Small intestine (tissue), 7 donors: ENCODE measurements around the gene ARHGEF16. TPM values are rescaled to one million over a fixed set of nuclear protein-coding genes. Genes with fewer than 3 reads are reported as not detected.

ENCODE experiments used
- DNase-seq, 2 donors: peaks; one replicate each; pipeline versions ENCODE4 v3.0.0 to v3.0.0-alpha.2; 2013
- FAIRE-seq: peaks from 2 replicates; lab custom pipeline; 2012; peaks lifted over from hg19 to GRCh38; lab: Jason Lieb, UNC
- H3K27ac ChIP-seq, 3 donors: one replicate each; pipeline ENCODE4 v1.5.1; 2013; ENCODE audit warnings: low read length in 2 of 3, mild to moderate bottlenecking in 2 of 3, control low read depth in 1 of 3, inconsistent platforms in 1 of 3, low read depth in 1 of 3, moderate library complexity in 1 of 3
- H3K27me3 ChIP-seq, 3 donors: one replicate each; pipeline ENCODE4 v1.6.1; 2013; ENCODE audit warnings: low read length in 3 of 3, inconsistent platforms in 1 of 3; ENCODE audit not compliant: control insufficient read depth in 3 of 3, insufficient read depth in 3 of 3
- H3K36me3 ChIP-seq, 3 donors: one replicate each; pipeline ENCODE4 v1.6.1; 2013; ENCODE audit warnings: low read length in 3 of 3, inconsistent platforms in 1 of 3, low read depth in 1 of 3, mild to moderate bottlenecking in 1 of 3, moderate library complexity in 1 of 3; ENCODE audit not compliant: control insufficient read depth in 3 of 3, insufficient read depth in 2 of 3
- H3K4me1 ChIP-seq, 3 donors: one replicate each; pipeline ENCODE4 v1.6.1; 2013; ENCODE audit warnings: low read length in 2 of 3, inconsistent platforms in 1 of 3, low read depth in 1 of 3, mild to moderate bottlenecking in 1 of 3, moderate library complexity in 1 of 3; ENCODE audit not compliant: control insufficient read depth in 3 of 3, insufficient read depth in 2 of 3
- H3K4me3 ChIP-seq, 3 donors: one replicate each; pipeline ENCODE4 v1.5.1; 2013; ENCODE audit warnings: low read length in 3 of 3, control low read depth in 1 of 3, inconsistent platforms in 1 of 3, low read depth in 1 of 3, mild to moderate bottlenecking in 1 of 3, moderate library complexity in 1 of 3
- H3K9me3 ChIP-seq, 2 donors: one replicate each; pipeline ENCODE4 v1.6.1; 2013; ENCODE audit warnings: low read depth in 1 of 2, low read length in 1 of 2; ENCODE audit not compliant: control insufficient read depth in 2 of 2, insufficient read depth in 1 of 2
- WGBS, 3 donors: extraction: QIAGEN DNeasy Blood & Tissue Kit; methylation state at CpG; one replicate each; pipeline ENCODE4 v1.1.7; 2013; 5-methylcytosine and 5-hydroxymethylcytosine counted together
- polyA plus RNA-seq, 4 donors: library from polyadenylated mRNA; stranded (reverse) in 3 of 4; unstranded in 1 of 4; fragments of 200-250 nt in 3 of 4; fragments of 120-200 nt in 1 of 4; gene quantifications; one replicate each; pipeline versions ENCODE4 v1.2.1 to v1.2.3, GENCODE V29; 2013
- donor health status: healthy with polysubstance abuse.
- donor health status: control.
- donor health status: control.
- donor health status: Bipolar disorder and iron deficiency.
- donor health status: healthy.

The ARHGEF16 gene
- polyA plus RNA-seq, 4 donors: 31.0 to 121 (median 83.7) TPM

DNA sequence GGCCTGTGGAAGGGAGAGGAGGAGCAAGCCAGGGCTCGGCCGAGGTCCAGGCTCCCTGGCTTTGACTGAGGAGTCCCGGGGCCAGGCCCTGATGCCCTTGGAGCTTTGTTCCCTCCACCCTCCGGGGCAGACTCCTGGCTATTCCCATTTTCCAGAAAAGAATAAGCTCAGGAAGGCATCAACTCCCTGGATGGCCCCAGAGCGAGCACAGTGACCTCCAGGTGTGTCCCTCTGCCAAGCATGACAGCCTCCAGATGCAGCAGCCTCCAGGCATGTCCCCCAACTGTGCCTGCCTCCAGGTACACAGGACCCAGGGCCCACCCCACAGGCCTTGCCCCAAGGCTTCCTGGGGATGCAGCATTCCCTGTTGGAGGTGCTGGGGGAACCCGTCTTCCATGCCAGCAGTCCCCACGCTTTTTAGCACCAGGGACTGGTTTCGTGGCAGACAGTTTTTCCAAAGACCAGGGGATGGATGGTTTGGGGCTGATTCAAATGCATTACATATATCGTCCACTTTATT, 15.7 kb upstream of the ARHGEF16 start:
- peaks cover 0 to 15% (median 0%) of the 10 kb centered on the region in 3 donors for H3K36me3 ChIP-seq
- peaks cover 0 to 2% of the 10 kb centered on the region in 2 donors for H3K9me3 ChIP-seq
- FAIRE-seq (no peak), DNase-seq (no peak)
- no peak overlapping the region for H3K4me3 ChIP-seq
- peaks cover 0 to 4% (median 2%) of the 10 kb centered on the region in 3 donors for H3K27me3 ChIP-seq
- H3K4me1 ChIP-seq: peaks cover 0 to 5% (median 0%) of the 10 kb centered on the region in 3 donors
- no peak overlapping the region for H3K27ac ChIP-seq
- 47 to 78% (median 73%) methylated on average over 9 of the region's 9 CpGs for WGBS, 3 donors

DNA sequence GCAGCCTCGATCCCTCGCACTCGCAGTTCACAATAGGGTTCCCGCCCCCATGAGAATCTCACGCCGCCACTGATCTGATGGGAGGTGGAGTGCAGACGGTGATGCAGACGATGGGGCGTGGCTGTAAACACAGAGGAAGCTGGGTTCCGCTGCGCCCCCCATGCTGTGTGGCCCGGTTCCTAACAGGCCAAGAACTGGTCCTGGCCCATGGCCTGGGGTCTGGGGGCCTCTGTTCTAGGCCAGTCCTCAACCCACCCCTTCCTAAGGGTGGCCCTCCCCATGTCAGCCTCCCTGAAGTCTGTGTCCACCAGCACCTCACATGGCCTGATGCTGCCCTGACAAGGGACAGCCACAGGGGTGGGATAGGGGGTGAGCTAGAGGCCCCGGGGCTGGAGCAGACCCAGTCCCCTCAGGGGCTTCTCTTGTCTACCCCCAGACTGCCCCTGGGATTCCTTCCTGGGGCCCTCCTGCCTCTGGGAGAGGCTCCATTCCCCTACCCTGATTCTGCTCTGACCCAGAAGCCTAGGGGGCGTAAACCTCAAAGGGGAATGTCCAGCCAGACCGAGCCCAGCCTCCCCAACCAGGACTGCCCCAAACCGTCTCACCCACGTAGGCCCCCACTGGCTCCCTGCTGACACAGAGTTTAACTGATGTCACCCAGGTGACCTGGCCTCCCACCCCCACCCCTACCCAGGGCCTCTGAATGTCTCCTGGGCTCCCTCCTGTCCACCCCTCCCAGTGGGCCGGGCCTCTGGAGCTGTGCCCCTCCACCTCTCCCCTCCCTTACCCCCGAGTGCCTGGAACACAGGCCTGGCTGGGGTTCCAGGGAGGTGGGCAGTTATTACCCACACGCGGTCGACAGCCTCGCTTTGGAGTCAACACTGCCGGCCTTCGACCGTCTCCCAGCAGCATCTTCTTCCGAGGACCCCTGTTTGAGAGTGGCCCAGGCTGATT, 14.8 kb upstream of the ARHGEF16 start:
- Histone ChIP-seq H3K4me3 (no peak overlapping the region), H3K4me1 (peaks cover 0 to 5% (median 0%) of the 10 kb centered on the region in 3 donors), H3K9me3 (peaks cover 0 to 2% of the 10 kb centered on the region in 2 donors), H3K27me3 (peaks cover 0 to 6% (median 2%) of the 10 kb centered on the region in 3 donors), H3K27ac (no peak overlapping the region), H3K36me3 (peaks cover 0 to 9% (median 0%) of the 10 kb centered on the region in 3 donors)
- FAIRE-seq: no peak
- 55 to 67% (median 60%) methylated on average over 27 of the region's 27 CpGs for WGBS, 3 donors
- no peak for DNase-seq

DNA sequence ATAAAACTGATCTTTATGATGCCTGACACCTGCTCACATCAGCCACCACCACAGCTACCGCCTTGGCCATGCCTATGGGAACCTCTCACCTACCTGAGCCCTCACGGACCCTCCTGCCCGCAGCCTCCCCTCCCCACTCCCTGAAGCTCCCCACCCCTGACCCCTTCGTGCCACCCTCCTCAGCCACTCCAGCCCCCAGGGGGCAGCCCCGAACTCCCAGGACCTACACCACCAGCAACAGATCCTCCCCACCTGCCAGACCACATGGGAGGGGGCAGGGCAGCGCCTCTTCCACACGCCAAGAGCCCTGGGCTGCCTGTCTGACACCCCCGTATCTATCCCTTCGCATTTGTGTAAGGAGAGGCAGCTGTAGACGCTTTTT, 14.2 kb upstream of the ARHGEF16 start:
- DNase-seq (no peak), FAIRE-seq (no peak)
- H3K4me3 ChIP-seq: no peak overlapping the region
- peaks cover 0 to 5% (median 0%) of the 10 kb centered on the region in 3 donors for H3K4me1 ChIP-seq
- H3K36me3 ChIP-seq: peaks cover 0 to 6% (median 0%) of the 10 kb centered on the region in 3 donors
- no peak overlapping the region for H3K27ac ChIP-seq
- peaks cover 0 to 6% (median 2%) of the 10 kb centered on the region in 3 donors for H3K27me3 ChIP-seq
- 40 to 62% (median 42%) methylated on average over 10 of the region's 10 CpGs for WGBS, 3 donors
- peaks cover 0 to 2% of the 10 kb centered on the region in 2 donors for H3K9me3 ChIP-seq

DNA sequence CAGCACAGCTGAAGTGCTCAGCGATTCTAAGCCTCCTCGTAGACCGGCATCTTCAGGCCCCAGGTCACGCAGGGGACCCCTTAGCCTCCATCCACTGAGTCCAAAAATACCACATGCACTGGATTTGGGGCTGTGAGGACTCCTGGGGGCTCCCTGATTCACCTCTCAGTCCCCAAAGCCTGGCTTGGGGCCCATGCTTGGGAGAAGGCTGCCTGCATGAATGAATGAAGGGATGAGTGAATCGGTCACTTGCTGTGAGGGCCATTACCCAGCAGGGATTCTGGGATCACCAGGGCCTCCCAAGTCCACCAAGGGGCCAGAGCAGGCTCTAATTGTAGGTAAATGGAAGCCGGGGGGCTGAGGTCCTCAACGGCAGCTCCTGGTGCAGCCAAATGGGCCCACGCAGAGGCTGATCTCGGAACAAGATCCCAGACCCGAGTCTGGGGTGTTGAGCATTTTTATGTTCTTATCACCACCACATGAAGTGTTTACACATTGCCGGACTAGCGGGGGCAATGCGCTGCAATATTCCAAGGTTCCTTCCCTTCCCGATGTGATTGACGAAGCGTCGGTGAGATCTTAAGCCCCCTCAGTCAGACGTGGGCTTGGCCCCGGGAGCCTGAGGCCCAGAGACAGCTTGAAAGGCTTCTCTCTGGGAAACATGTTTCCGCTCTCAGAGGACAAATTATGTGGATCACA, 13.6 kb upstream of the ARHGEF16 start:
- DNase-seq (no peak), FAIRE-seq (no peak)
- peaks cover 0 to 6% (median 2%) of the 10 kb centered on the region in 3 donors for H3K27me3 ChIP-seq
- H3K4me1 ChIP-seq: peaks cover 0 to 5% (median 0%) of the 10 kb centered on the region in 3 donors
- peaks cover 0 to 3% (median 0%) of the 10 kb centered on the region in 3 donors for H3K36me3 ChIP-seq
- H3K4me3 ChIP-seq: no peak overlapping the region
- no peak overlapping the region for H3K27ac ChIP-seq
- 64 to 66% (median 65%) methylated on average over 20 of the region's 20 CpGs for WGBS, 3 donors
- H3K9me3 ChIP-seq: peaks cover 0 to 4% of the 10 kb centered on the region in 2 donors

DNA sequence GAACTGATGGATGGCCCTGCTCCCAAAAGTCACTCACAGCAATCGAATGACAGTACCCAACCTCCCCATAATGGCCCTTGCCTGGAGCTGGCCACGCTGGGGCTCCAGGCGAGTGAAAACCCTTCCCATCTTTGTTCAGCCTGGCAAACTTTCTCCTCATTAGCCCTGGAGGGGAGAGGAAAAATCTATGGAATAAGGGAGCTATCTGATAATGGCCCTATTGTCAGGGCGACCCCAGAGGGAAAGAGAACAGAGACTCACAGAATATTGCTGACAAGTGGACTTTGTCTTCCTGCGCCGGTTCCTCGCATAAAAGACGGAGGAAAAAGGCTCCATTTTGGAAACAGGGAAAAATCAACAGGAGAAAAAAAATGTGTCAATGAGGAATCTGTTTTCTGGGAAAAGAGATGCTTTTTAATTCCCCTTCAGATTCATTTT, 13.0 kb upstream of the ARHGEF16 start:
- Histone ChIP-seq H3K4me1 (peaks cover 0 to 5% (median 0%) of the 10 kb centered on the region in 3 donors), H3K27me3 (peaks cover 0 to 6% (median 2%) of the 10 kb centered on the region in 3 donors), H3K27ac (no peak overlapping the region), H3K9me3 (peaks cover 0 to 4% of the 10 kb centered on the region in 2 donors), H3K4me3 (no peak overlapping the region), H3K36me3 (no peaks in the 10 kb centered on the region)
- DNase-seq (no peak), FAIRE-seq (no peak)
- WGBS, 3 donors: 31 to 51% (median 37%) methylated on average over 8 of the region's 8 CpGs

DNA sequence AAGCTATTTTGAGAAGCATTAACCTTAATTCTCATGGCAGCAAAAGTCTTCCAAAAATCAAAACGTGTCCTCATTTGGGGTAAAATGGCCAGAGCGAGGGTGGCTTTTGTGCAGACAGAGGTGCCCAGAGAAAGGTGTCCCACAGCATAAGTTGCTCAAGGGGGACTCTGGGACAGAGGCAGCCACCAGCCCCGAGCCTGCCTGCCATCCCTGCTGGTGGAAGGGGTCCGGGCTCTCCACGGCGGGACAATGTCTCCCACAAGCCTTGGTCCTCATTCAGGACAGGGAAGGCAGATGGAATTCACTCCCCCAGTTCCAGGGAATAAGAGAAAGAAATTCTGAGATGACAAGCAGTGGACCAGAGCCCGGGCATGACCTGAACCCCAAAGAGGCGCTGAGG, 12.6 kb upstream of the ARHGEF16 start:
- Histone ChIP-seq H3K4me3 (no peak overlapping the region), H3K9me3 (peaks cover 0 to 4% of the 10 kb centered on the region in 2 donors), H3K27me3 (peaks cover 0 to 6% (median 2%) of the 10 kb centered on the region in 3 donors), H3K27ac (no peak overlapping the region), H3K36me3 (no peaks in the 10 kb centered on the region), H3K4me1 (peaks cover 0 to 5% (median 0%) of the 10 kb centered on the region in 3 donors)
- no peak for DNase-seq
- WGBS, 3 donors: 74 to 80% (median 77%) methylated on average over 8 of the region's 8 CpGs
- FAIRE-seq: no peak

DNA sequence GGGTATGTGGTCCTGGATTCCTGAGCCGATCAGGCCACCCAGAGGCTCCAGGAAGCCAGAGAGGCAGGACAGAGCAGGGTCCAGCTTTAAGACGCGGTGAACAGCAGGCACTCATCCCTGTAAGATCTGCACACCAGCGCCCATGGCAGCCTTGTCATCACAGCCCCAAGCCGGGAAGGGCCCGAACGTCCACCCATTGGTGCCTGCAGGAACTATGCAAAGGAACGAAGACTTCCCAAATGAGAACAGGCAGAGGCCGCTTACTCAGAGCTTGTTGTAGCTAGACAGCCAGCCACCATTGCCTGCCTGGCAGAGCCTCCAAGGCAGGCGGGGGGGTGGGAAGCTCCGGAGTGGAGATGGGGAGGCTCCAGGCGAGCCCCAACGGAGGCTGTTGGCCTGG, 12.1 kb upstream of the ARHGEF16 start:
- peaks cover 0 to 6% (median 2%) of the 10 kb centered on the region in 3 donors for H3K27me3 ChIP-seq
- H3K4me1 ChIP-seq: peaks cover 0 to 5% (median 0%) of the 10 kb centered on the region in 3 donors
- H3K36me3 ChIP-seq: no peaks in the 10 kb centered on the region
- H3K27ac ChIP-seq: no peak overlapping the region
- DNase-seq: no peak
- no peak overlapping the region for H3K4me3 ChIP-seq
- no peak for FAIRE-seq
- peaks cover 0 to 2% of the 10 kb centered on the region in 2 donors for H3K9me3 ChIP-seq
- WGBS, 3 donors: 75 to 81% (median 77%) methylated on average over 12 to 13 of the region's 13 CpGs

DNA sequence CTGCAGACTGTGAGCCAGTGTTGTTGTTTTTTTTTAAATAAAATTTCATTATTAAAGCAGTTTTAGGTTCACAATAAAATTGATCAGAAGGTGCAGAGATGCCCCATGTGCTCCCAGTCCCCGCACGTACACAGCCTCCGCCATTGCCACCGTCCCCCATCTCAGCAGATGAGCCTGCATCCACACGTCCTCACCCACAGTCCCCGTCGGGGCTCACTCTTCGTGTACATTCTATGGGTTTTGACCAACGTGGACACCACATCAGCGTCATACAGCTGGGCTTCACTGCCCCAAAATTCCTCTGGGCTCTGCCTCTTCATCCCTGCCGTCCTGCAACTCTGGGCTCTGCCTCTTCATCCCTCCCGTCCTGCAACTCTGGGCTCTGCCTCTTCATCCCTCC, 11.6 kb upstream of the ARHGEF16 start:
- WGBS, 3 donors: 83 to 90% (median 85%) methylated on average over 12 of the region's 12 CpGs
- Histone ChIP-seq H3K27ac (no peak overlapping the region), H3K27me3 (peaks cover 0 to 6% (median 2%) of the 10 kb centered on the region in 3 donors), H3K36me3 (no peaks in the 10 kb centered on the region), H3K4me1 (peaks cover 0 to 5% (median 0%) of the 10 kb centered on the region in 3 donors), H3K9me3 (peaks cover 0 to 2% of the 10 kb centered on the region in 2 donors), H3K4me3 (no peak overlapping the region)
- FAIRE-seq (no peak), DNase-seq (no peak)
